HEK293 (cell line): Measurements from ENCODE around the gene ASB16.

Source experiments
- FEZF1 ChIP-seq: fragments of 450-650 bp; formaldehyde crosslinking; IDR thresholded peaks from 2 replicates; pipeline ENCODE4 v1.5.1; 2016; ENCODE audit warnings: missing biosample characterization, missing genetic modification characterization
- GLI2 ChIP-seq: fragments of 450-650 bp; formaldehyde crosslinking; IDR thresholded peaks from 2 replicates; pipeline ENCODE4; 2017; ENCODE audit warnings: missing biosample characterization, missing genetic modification characterization, low read depth, borderline replicate concordance
- GLIS2 ChIP-seq: fragments of 450-650 bp; formaldehyde crosslinking; IDR thresholded peaks from 2 replicates; pipeline ENCODE4 v1.5.1; 2016; ENCODE audit warnings: missing biosample characterization, missing genetic modification characterization
- KLF1 ChIP-seq: fragments of 450-650 bp; formaldehyde crosslinking; IDR thresholded peaks from 2 replicates; pipeline ENCODE4 v1.5.1; 2016; ENCODE audit warnings: missing biosample characterization, missing genetic modification characterization
- KLF10 ChIP-seq: fragments of 450-650 bp; IDR thresholded peaks from 2 replicates; pipeline ENCODE4 v1.5.1; 2018; ENCODE audit warnings: missing biosample characterization, mild to moderate bottlenecking, missing genetic modification characterization
- KLF8 ChIP-seq: fragments of 450-650 bp; formaldehyde crosslinking; IDR thresholded peaks from 2 replicates; pipeline ENCODE4 v1.5.1; 2016; ENCODE audit warnings: missing biosample characterization, missing genetic modification characterization
- PRDM4 ChIP-seq: fragments of 450-650 bp; formaldehyde crosslinking; IDR thresholded peaks from 2 replicates; pipeline ENCODE4 v1.5.1; 2017; ENCODE audit warnings: missing biosample characterization, missing genetic modification characterization
- SALL2 ChIP-seq: fragments of 450-650 bp; formaldehyde crosslinking; IDR thresholded peaks from 2 replicates; pipeline ENCODE4 v1.5.0; 2017; ENCODE audit warnings: missing biosample characterization, mild to moderate bottlenecking, missing genetic modification characterization, borderline replicate concordance
- TSHZ1 ChIP-seq: fragments of 450-650 bp; formaldehyde crosslinking; IDR thresholded peaks from 2 replicates; pipeline ENCODE4 v1.5.1; 2016; ENCODE audit warnings: missing biosample characterization, missing genetic modification characterization, borderline replicate concordance
- ZBTB1 ChIP-seq: fragments of 450-650 bp; formaldehyde crosslinking; IDR thresholded peaks from 2 replicates; pipeline ENCODE4 v1.5.1; 2016; ENCODE audit warnings: missing biosample characterization, missing genetic modification characterization
- ZIC2 ChIP-seq: fragments of 450-650 bp; formaldehyde crosslinking; IDR thresholded peaks from 2 replicates; pipeline ENCODE4 v1.5.1; 2016; ENCODE audit warnings: missing biosample characterization, missing genetic modification characterization
- ZNF155 ChIP-seq: fragments of 450-650 bp; formaldehyde crosslinking; IDR thresholded peaks from 2 replicates; pipeline ENCODE4 v1.5.1; 2016; ENCODE audit warnings: missing biosample characterization, missing genetic modification characterization
- ZNF214 ChIP-seq: fragments of 450-650 bp; formaldehyde crosslinking; IDR thresholded peaks from 2 replicates; pipeline ENCODE4 v1.5.1; 2017; ENCODE audit warnings: missing biosample characterization, mild to moderate bottlenecking, missing genetic modification characterization, borderline replicate concordance
- ZNF248 ChIP-seq: fragments of 450-650 bp; formaldehyde crosslinking; IDR thresholded peaks from 2 replicates; pipeline ENCODE4 v1.5.1; 2017; ENCODE audit warnings: missing biosample characterization, missing genetic modification characterization
- ZNF274 ChIP-seq, 2 experiments: fragments of 200-500 bp in 1 of 2; fragments of 450-650 bp in 1 of 2; sonication (Bioruptor generic) in 1 of 2; formaldehyde crosslinking in 1 of 2; IDR thresholded peaks; 2 replicates each; pipeline versions ENCODE4 v1.5.1 to v1.6.1; 2014 to 2016; ENCODE audit warnings: borderline replicate concordance in 1 of 2, inconsistent platforms in 1 of 2, low read length in 1 of 2, missing biosample characterization in 1 of 2, missing genetic modification characterization in 1 of 2
- ZNF416 ChIP-seq: fragments of 450-650 bp; formaldehyde crosslinking; IDR thresholded peaks from 2 replicates; pipeline ENCODE4 v1.5.1; 2016; ENCODE audit warnings: missing biosample characterization, missing genetic modification characterization
- ZNF544 ChIP-seq: fragments of 450-650 bp; formaldehyde crosslinking; IDR thresholded peaks from 2 replicates; pipeline ENCODE4 v1.5.0; 2017; ENCODE audit warnings: missing biosample characterization, missing genetic modification characterization
- ZNF660 ChIP-seq: fragments of 450-650 bp; IDR thresholded peaks from 2 replicates; pipeline ENCODE4 v1.5.1; 2018; ENCODE audit warnings: missing biosample characterization, mild to moderate bottlenecking, missing genetic modification characterization
- ZNF701 ChIP-seq: fragments of 450-650 bp; formaldehyde crosslinking; IDR thresholded peaks from 2 replicates; pipeline ENCODE4 v1.5.1; 2016; ENCODE audit warnings: missing biosample characterization, missing genetic modification characterization
- ZNF747 ChIP-seq: fragments of 450-650 bp; formaldehyde crosslinking; IDR thresholded peaks from 2 replicates; pipeline ENCODE4 v1.5.1; 2016; ENCODE audit warnings: missing biosample characterization, missing genetic modification characterization
- ZSCAN23 ChIP-seq: fragments of 450-650 bp; formaldehyde crosslinking; IDR thresholded peaks from 2 replicates; pipeline ENCODE4 v1.5.1; 2016; ENCODE audit warnings: missing biosample characterization, missing genetic modification characterization
- TF ChIP-seq, protein P1 (sequence below): IDR thresholded peaks from 2 replicates; pipeline ENCODE4 v1.6.1; 2011; ENCODE audit warnings: mild to moderate bottlenecking, low read depth, low read length, borderline replicate concordance
- TF ChIP-seq, protein P2 (sequence below): fragments of 450-650 bp; formaldehyde crosslinking; IDR thresholded peaks from 2 replicates; pipeline ENCODE4; 2016; ENCODE audit warnings: missing biosample characterization, missing genetic modification characterization
- TF ChIP-seq, protein P3 (sequence below): fragments of 450-650 bp; formaldehyde crosslinking; IDR thresholded peaks from 2 replicates; pipeline ENCODE4 v1.5.1; 2016; ENCODE audit warnings: missing biosample characterization, missing genetic modification characterization
- TF ChIP-seq, protein P4 (sequence below): fragments of 450-650 bp; formaldehyde crosslinking; IDR thresholded peaks from 2 replicates; pipeline ENCODE4 v1.5.1; 2016; ENCODE audit warnings: missing biosample characterization, missing genetic modification characterization
- TF ChIP-seq, protein P5 (sequence below): fragments of 450-650 bp; formaldehyde crosslinking; IDR thresholded peaks from 2 replicates; pipeline ENCODE4 v1.5.1; 2017; ENCODE audit warnings: missing biosample characterization, missing genetic modification characterization

Gene ASB16

GRCh38 chr17:44222112-44222869 is 51.8 kb downstream of the ASB16 start (continued):
- no peak for TF ChIP-seq ZNF248 (tag by site-specific recombination)
- no peak for TF ChIP-seq ZNF155
- TF ChIP-seq ZNF544 (tag by site-specific recombination): no peak
- peak; percentile 15; the same call in 1 of the 2 replicates for TF ChIP-seq KLF8
- TF ChIP-seq, protein P1, sequence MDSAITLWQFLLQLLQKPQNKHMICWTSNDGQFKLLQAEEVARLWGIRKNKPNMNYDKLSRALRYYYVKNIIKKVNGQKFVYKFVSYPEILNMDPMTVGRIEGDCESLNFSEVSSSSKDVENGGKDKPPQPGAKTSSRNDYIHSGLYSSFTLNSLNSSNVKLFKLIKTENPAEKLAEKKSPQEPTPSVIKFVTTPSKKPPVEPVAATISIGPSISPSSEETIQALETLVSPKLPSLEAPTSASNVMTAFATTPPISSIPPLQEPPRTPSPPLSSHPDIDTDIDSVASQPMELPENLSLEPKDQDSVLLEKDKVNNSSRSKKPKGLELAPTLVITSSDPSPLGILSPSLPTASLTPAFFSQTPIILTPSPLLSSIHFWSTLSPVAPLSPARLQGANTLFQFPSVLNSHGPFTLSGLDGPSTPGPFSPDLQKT: no peak
- peak; percentile 35 for TF ChIP-seq ZIC2 (tag by site-specific recombination)
- TF ChIP-seq ZNF416 (tag by site-specific recombination): no peak
- TF ChIP-seq TSHZ1: no peak
- TF ChIP-seq, protein P2, sequence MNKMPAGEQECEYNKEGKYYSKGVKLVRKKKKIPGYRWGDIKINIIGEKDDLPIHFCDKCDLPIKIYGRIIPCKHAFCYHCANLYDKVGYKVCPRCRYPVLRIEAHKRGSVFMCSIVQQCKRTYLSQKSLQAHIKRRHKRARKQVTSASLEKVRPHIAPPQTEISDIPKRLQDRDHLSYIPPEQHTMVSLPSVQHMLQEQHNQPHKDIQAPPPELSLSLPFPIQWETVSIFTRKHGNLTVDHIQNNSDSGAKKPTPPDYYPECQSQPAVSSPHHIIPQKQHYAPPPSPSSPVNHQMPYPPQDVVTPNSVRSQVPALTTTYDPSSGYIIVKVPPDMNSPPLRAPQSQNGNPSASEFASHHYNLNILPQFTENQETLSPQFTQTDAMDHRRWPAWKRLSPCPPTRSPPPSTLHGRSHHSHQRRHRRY (tag by site-specific recombination): no peak
- no peak for TF ChIP-seq ZSCAN23
- TF ChIP-seq ZNF274 (IDR thresholded peaks at IDR 0.05; ENCODE audit: low read length): no peak
- no peak for TF ChIP-seq ZNF274 (tag by site-specific recombination; IDR thresholded peaks at IDR 0.05; ENCODE audit: borderline replicate concordance)
- TF ChIP-seq, protein P3, sequence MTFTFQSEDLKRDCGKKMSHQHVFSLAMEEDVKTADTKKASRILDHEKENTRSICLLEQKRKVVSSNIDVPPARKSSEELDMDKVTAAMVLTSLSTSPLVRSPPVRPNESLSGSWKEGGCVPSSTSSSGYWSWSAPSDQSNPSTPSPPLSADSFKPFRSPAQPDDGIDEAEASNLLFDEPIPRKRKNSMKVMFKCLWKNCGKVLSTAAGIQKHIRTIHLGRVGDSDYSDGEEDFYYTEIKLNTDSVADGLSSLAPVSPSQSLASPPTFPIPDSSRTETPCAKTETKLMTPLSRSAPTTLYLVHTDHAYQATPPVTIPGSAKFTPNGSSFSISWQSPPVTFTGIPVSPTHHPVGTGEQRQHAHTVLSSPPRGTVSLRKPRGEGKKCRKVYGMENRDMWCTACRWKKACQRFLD: no peak
- no peak for TF ChIP-seq ZNF701 (tag by site-specific recombination)
- TF ChIP-seq GLI2: no peak
- TF ChIP-seq KLF10 (tag by site-specific recombination): no peak
- no peak for TF ChIP-seq ZBTB1 (tag by site-specific recombination)
- TF ChIP-seq, protein P4, sequence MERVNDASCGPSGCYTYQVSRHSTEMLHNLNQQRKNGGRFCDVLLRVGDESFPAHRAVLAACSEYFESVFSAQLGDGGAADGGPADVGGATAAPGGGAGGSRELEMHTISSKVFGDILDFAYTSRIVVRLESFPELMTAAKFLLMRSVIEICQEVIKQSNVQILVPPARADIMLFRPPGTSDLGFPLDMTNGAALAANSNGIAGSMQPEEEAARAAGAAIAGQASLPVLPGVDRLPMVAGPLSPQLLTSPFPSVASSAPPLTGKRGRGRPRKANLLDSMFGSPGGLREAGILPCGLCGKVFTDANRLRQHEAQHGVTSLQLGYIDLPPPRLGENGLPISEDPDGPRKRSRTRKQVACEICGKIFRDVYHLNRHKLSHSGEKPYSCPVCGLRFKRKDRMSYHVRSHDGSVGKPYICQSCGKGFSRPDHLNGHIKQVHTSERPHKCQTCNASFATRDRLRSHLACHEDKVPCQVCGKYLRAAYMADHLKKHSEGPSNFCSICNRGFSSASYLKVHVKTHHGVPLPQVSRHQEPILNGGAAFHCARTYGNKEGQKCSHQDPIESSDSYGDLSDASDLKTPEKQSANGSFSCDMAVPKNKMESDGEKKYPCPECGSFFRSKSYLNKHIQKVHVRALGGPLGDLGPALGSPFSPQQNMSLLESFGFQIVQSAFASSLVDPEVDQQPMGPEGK: peak; percentile 57; the same call in 1 of the 2 replicates
- TF ChIP-seq ZNF660: 0 out of 2 replicates have a peak, but pooled peaks have one; percentile 44
- TF ChIP-seq SALL2: no peak
- no peak; the same call in 1 of the 2 replicates for TF ChIP-seq PRDM4 (tag by site-specific recombination)
- no peak for TF ChIP-seq FEZF1 (tag by site-specific recombination)
- TF ChIP-seq GLIS2 (tag by site-specific recombination): peak; percentile 84
- TF ChIP-seq ZNF747 (tag by site-specific recombination): no peak
- TF ChIP-seq, protein P5, sequence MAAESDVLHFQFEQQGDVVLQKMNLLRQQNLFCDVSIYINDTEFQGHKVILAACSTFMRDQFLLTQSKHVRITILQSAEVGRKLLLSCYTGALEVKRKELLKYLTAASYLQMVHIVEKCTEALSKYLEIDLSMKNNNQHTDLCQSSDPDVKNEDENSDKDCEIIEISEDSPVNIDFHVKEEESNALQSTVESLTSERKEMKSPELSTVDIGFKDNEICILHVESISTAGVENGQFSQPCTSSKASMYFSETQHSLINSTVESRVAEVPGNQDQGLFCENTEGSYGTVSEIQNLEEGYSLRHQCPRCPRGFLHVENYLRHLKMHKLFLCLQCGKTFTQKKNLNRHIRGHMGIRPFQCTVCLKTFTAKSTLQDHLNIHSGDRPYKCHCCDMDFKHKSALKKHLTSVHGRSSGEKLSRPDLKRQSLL (tag by site-specific recombination): 0 out of 2 replicates have a peak, but pooled peaks have one; percentile 2
- no peak for TF ChIP-seq KLF1 (tag by site-specific recombination)
- TF ChIP-seq ZNF214 (tag by site-specific recombination): no peak
